ENCODE measurements around the gene GALK2. TPM values are rescaled to one million over a fixed set of nuclear protein-coding genes. Genes with fewer than 3 reads are reported as not detected.

Gene GALK2
- total and polyA plus RNA-seq, 2 of the 8 experiments (the other 6 are each of a cell fraction or from before 2014, with no cell fraction given): 8.7 to 16.1 TPM

GRCh38 chr15:49290191-49290590 is 120.1 kb downstream of the GALK2 start:
- H3K4me3 ChIP-seq (ENCODE audit: extremely low read depth in 1 of 4, insufficient read depth in 2 of 4, low read depth in 3 of 4, low read length in 4 of 4): no peak overlapping the region
- H4K8ac ChIP-seq (ENCODE audit: extremely low read depth, insufficient read depth, low read length): no peak overlapping the region
- no peak overlapping the region for H3K4me2 ChIP-seq (ENCODE audit: insufficient read depth in 1 of 2, low read depth in 2 of 2, low read length in 2 of 2)
- DNase-seq (ENCODE audit: low read depth in 1 of 2, low spot score in 2 of 2) (no peak), FAIRE-seq (no peak)
- H3K14ac ChIP-seq (ENCODE audit: insufficient read length): no peak overlapping the region
- no peaks in the 10 kb centered on the region for H3K79me2 ChIP-seq (ENCODE audit: control insufficient read depth in 1 of 2, insufficient read depth in 2 of 2, low read length in 2 of 2)
- no peak overlapping the region for H2BK120ac ChIP-seq (replicated peaks; ENCODE audit: low read depth, low read length)
- H3K4me1 ChIP-seq (replicated peaks in 1 of 4; ENCODE audit: control insufficient read depth in 3 of 4, insufficient read depth in 4 of 4, low read length in 3 of 4): peaks cover 0 to 5% (median 0%) of the 10 kb centered on the region in 4 experiments; a peak in 1 of 7 replicates
- H3K79me1 ChIP-seq (ENCODE audit: low read depth, low read length): no peaks in the 10 kb centered on the region
- no peaks in the 10 kb centered on the region; the same call in 1 of the 2 replicates for H3K23me2 ChIP-seq (ENCODE audit: low read depth, low read length)
- H3K56ac ChIP-seq (replicated peaks; ENCODE audit: insufficient read length, low read depth, low read length): no peak overlapping the region
- no peak overlapping the region for H2AFZ ChIP-seq (ENCODE audit: low read length)
- ChIA-PET CTCF (ENCODE audit: partially characterized antibody) (interaction anchor here (0.6 to 2.9 kb wide), 3 partner anchors 55 to 855 kb away, joined by 5 to 12 read pairs (median 9); partner anchors contain the start of gene FGF7), POLR2A (ENCODE audit: partially characterized antibody) (no interaction called here)
- H2BK12ac ChIP-seq (ENCODE audit: low read depth, low read length): no peak overlapping the region
- no peak overlapping the region for H3K9ac ChIP-seq (replicated peaks in 1 of 4; ENCODE audit: extremely low read depth in 1 of 4, low read depth in 3 of 4, low read length in 3 of 4)
- 69% methylated on average over 1 of the region's 1 CpG; no CpG with 5 or more reads in 1 of the 2 experiments for WGBS, 2 experiments (ENCODE audit: extremely low coverage in 1 of 2, insufficient coverage in 1 of 2, insufficient read length in 1 of 2, insufficient replicate concordance in 2 of 2, low coverage in 1 of 2, low lambda C conversion rate in 2 of 2, missing lambda C conversion rate in 1 of 2)
- H3K4ac ChIP-seq (replicated peaks; ENCODE audit: insufficient read length, low read depth, low read length): no peak overlapping the region
- H2AK5ac ChIP-seq (ENCODE audit: low read depth, low read length): no peak overlapping the region
- no peak overlapping the region for H3K18ac ChIP-seq (ENCODE audit: extremely low read depth, low read length)
- no peak overlapping the region for H3K23ac ChIP-seq (ENCODE audit: insufficient read length)
- no peak overlapping the region; the same call in 1 of the 2 replicates for H2BK5ac ChIP-seq (ENCODE audit: low read depth, low read length)
- no peaks in the 10 kb centered on the region for H3K27me3 ChIP-seq (replicated peaks in 1 of 4; ENCODE audit: control insufficient read depth in 3 of 4, extremely low read depth in 1 of 4, insufficient read depth in 3 of 4, low read length in 3 of 4)
- H4K5ac ChIP-seq (ENCODE audit: insufficient read length, low read depth, low read length): no peak overlapping the region
- H3K9me3 ChIP-seq (ENCODE audit: insufficient read depth in 2 of 2, low read depth in 1 of 2, low read length in 1 of 2): no peaks in the 10 kb centered on the region; a peak in 1 of 4 replicates
- H4K20me1 ChIP-seq (replicated peaks in 1 of 2; ENCODE audit: control insufficient read depth in 1 of 2, insufficient read depth in 2 of 2, low read length in 2 of 2): no peaks in the 10 kb centered on the region
- no peaks in the 10 kb centered on the region for H3K36me3 ChIP-seq (ENCODE audit: control insufficient read depth in 2 of 4, insufficient read depth in 4 of 4, low read length in 3 of 4)
- no peak overlapping the region for H2BK15ac ChIP-seq (ENCODE audit: low read length)
- H2BK20ac ChIP-seq (ENCODE audit: low read length): no peak overlapping the region
- no peak overlapping the region for H4K91ac ChIP-seq (replicated peaks; ENCODE audit: insufficient read length, low read length)
- no peak overlapping the region for H3K27ac ChIP-seq (ENCODE audit: low read depth, low read length)
- TF ChIP-seq EGR1 (IDR thresholded peaks at IDR 0.05; ENCODE audit: borderline replicate concordance, low read depth, low read length) (no peak), GABPA (IDR thresholded peaks at IDR 0.05; ENCODE audit: borderline replicate concordance, insufficient read depth, low read length) (no peak), TCF12 (IDR thresholded peaks at IDR 0.05; ENCODE audit: low read depth, low read length) (no peak), EZH2 (IDR thresholded peaks at IDR 0.05; ENCODE audit: low read depth, low read length, severe bottlenecking) (no peak), CTBP2 (IDR thresholded peaks at IDR 0.05; ENCODE audit: borderline replicate concordance, insufficient read depth, insufficient read length, low read length) (no peak), ATF2 (IDR thresholded peaks at IDR 0.05; ENCODE audit: low read length) (no peak), MAFK (IDR thresholded peaks at IDR 0.05; ENCODE audit: low read depth, low read length) (no peak), NANOG (IDR thresholded peaks at IDR 0.05; ENCODE audit: insufficient read depth, low read depth, low read length, poor library complexity, severe bottlenecking) (no peak), SIN3A (conservative IDR thresholded peaks at IDR 0.05 in 1 of 2, IDR thresholded peaks at IDR 0.05 in 1 of 2; ENCODE audit: low read depth in 1 of 2, low read length in 2 of 2) (no peak), SAP30 (IDR thresholded peaks at IDR 0.05; ENCODE audit: insufficient read depth, insufficient replicate concordance, low read length) (no peak), BCL11A (IDR thresholded peaks at IDR 0.05; ENCODE audit: low read depth in 2 of 2, low read length in 2 of 2) (no peak)

Data from H1 (cell line).